GM12872 (cell line): ENCODE data around the gene MAP7D1.

ENCODE experiments used
- TF ChIP-seq, protein P1 (sequence below): IDR thresholded peaks from 3 replicates; pipeline ENCODE4 v1.5.1; 2011; ENCODE audit warnings: low read depth, mild to moderate bottlenecking, low read length, moderate library complexity; ENCODE audit not compliant: insufficient read depth

The MAP7D1 gene

DNA sequence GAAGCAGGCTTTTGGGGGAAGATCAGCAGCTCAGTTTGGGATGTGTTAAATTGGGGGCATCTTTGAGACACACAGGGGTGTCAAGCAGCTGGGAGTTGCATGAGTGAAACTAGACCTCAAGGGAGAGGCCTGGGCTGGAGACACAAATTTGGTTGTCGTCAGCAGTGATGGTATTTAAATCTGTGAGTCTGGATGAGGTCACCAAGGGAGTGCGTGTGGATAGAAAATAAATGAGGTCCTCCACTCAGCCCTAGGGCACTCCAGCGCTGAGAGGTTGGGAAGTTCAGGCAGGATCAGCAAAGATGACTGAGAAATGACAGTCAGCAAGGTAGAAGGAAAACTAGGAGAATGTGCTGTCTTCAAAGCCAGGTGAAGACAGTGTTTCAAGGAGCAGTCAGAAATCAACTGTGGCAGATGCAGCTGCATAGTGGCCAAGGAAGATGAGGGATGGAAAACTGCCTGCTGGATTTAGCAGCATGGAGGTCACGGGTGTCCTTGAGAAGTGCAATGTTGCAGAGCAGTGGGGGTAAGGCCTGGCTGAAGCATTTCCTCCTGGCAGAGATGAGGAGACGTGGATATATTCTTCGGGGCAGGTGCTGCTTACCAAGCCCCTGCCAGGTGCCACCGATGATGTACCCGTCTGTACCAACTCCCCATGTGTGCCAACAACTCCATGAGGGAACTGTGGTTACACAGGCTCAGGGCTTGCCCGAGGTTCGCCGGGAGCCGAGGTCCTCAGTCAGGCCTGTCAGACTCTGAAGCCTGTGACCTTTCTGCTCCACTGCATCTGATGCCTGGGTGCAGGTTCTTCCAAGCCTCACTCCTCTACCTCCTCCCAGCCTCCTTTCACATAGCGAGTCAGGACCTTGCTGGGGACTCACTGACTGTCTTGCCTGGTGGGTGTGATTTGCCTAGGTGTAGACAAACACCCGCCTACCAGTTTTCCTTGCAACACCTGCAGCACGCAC is 11.3 kb downstream of the MAP7D1 start:
- TF ChIP-seq, protein P1, sequence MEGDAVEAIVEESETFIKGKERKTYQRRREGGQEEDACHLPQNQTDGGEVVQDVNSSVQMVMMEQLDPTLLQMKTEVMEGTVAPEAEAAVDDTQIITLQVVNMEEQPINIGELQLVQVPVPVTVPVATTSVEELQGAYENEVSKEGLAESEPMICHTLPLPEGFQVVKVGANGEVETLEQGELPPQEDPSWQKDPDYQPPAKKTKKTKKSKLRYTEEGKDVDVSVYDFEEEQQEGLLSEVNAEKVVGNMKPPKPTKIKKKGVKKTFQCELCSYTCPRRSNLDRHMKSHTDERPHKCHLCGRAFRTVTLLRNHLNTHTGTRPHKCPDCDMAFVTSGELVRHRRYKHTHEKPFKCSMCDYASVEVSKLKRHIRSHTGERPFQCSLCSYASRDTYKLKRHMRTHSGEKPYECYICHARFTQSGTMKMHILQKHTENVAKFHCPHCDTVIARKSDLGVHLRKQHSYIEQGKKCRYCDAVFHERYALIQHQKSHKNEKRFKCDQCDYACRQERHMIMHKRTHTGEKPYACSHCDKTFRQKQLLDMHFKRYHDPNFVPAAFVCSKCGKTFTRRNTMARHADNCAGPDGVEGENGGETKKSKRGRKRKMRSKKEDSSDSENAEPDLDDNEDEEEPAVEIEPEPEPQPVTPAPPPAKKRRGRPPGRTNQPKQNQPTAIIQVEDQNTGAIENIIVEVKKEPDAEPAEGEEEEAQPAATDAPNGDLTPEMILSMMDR, result no peak

DNA sequence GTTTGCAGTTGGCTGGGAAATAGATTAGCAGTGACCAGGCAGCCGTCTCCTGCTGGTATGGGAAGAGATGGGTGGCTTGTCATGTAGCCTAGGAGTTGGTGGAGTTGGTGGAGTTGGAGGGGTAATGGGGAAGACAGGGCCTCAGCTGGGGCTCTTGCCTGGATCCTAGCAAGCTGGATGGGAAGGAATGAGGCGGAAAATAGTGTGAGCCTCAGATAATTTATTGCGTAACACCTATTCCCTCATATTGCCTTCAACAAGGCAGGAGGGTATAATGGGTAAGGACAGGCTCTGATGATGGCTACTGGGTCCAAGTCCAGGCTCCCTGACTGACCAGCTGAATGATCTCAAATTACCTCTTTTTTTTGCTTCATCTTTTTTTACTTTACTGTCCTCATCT is 12.6 kb downstream of the MAP7D1 start:
- TF ChIP-seq, protein P1, result no peak

DNA sequence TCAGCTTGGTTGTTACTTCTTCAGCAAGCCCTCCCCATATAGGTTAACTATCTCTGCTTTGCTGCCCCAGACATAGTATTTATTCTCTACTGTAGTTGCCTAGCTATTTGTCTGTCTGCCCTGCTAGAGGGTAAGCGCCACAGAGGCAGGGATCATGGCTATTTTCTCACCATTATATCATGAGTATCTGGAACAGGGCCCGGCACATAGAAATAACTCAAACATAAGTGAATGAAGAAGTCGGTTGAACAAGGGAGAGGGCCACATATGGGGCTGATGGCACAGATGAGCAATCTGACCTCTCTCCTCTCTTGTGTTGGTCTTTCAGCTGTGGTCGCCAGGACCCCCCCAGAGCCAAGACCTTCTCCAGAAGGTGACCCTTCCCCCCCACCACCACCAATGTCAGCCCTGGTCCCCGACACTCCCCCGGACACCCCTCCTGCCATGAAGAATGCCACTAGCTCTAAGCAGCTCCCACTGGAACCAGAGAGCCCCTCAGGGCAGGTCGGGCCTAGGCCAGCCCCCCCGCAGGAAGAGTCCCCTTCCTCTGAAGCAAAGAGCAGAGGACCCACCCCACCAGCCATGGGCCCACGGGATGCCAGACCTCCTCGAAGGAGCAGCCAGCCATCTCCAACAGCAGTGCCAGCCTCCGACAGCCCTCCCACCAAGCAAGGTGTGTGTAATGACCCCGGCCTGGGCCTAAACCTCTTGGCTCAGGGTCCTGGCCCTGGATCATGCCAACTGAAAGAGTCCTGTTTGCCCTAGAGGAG is 14.9 kb downstream of the MAP7D1 start:
- TF ChIP-seq, protein P1, result no peak

DNA sequence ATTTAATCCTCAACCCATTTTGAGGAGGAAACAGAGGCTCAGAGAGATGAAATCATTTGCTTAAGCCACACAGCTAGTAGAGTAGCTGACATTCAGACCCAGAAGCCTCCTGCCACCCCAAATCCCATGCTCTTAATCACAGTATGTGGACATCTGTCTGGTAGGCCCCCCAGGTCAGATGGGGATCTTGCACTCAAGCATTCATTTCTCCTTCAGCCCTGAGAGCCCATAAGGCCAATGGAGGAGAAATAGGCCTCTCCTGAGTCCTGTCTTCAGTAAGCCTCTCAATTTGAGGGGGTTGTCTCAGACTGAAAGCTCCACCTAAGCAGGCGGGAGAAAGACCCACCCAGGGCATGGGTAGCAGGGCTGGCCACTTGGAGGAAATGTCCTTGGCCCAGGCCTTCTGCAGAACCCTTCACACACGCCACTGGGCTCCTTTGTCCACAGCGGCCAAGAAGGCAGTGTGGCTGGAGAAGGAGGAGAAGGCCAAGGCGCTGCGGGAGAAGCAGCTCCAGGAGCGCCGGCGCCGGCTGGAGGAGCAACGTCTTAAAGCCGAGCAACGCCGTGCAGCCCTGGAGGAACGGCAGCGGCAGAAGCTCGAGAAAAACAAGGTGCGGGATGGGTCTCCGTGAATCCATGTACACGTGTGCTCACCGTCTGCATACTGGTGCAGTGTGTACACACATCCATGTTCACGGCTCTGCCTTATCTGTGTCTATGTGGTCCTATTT is 16.2 kb downstream of the MAP7D1 start:
- TF ChIP-seq, protein P1, result no peak

DNA sequence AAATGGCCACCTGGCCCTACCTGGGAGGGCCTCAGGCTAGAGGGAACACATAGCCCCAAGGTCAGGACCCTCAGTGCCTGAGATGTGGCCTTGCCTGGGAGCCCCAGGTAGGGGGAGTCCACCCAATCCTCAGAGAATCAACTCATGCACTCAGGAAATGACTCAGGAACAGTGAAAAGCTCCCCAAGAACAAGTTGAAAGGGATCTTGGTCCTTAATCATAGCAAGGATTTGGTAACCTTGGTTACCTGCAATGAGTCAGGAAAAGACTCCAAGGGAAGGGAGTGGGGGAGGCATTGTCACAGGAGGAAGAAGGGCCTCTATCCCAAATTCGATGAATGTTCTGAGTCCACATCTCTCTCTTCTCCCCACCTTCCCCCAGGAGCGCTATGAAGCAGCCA is 17.0 kb downstream of the MAP7D1 start:
- TF ChIP-seq, protein P1, result no peak

DNA sequence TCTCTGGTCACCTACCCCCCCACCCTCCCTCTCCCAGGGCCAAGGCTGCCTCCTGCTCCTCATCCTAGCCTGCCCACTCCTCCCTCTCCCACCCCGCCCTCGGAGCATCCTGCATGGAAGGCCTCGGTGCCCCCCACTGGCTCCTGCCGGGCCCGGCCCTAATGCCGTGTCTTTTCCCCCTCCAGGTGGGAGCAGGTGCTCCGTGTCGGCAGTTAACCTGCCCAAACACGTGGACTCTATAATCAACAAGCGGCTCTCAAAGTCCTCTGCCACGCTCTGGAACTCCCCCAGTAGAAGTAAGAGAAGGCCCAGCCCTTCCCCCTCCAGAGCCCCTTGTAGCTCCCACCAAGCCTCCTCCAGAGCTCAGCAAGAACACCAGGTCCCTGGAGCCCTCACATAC is 18.8 kb downstream of the MAP7D1 start:
- TF ChIP-seq, protein P1, result no peak
